Epithelial cell of proximal tubule (primary cell): ENCODE measurements around the gene IL19. TPM values are rescaled to one million over a fixed set of nuclear protein-coding genes. Genes with fewer than 3 reads are reported as not detected.

Experiments
- DNase-seq: peaks from one replicate; pipeline ENCODE4 v3.0.0-alpha.2; 2011; ENCODE audit warnings: low read depth
- H3K4me3 ChIP-seq: 2 replicates; pipeline ENCODE4 v1.5.1; 2011; ENCODE audit warnings: low read depth, mild to moderate bottlenecking, low read length
- total RNA-seq: library from RNA; depleted of rRNA; stranded (reverse); fragments of >200 nt; gene quantifications from 2 replicates; pipeline ENCODE4 v1.2.3, GENCODE V29; 2015
- TF ChIP-seq, protein P1 (sequence below): conservative IDR thresholded peaks from 2 replicates; pipeline ENCODE4 v1.5.1; 2012; ENCODE audit warnings: low read depth, mild to moderate bottlenecking, low read length

IL19 gene, protein sequence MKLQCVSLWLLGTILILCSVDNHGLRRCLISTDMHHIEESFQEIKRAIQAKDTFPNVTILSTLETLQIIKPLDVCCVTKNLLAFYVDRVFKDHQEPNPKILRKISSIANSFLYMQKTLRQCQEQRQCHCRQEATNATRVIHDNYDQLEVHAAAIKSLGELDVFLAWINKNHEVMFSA
- total RNA-seq: not detected in 2 replicates

DNA sequence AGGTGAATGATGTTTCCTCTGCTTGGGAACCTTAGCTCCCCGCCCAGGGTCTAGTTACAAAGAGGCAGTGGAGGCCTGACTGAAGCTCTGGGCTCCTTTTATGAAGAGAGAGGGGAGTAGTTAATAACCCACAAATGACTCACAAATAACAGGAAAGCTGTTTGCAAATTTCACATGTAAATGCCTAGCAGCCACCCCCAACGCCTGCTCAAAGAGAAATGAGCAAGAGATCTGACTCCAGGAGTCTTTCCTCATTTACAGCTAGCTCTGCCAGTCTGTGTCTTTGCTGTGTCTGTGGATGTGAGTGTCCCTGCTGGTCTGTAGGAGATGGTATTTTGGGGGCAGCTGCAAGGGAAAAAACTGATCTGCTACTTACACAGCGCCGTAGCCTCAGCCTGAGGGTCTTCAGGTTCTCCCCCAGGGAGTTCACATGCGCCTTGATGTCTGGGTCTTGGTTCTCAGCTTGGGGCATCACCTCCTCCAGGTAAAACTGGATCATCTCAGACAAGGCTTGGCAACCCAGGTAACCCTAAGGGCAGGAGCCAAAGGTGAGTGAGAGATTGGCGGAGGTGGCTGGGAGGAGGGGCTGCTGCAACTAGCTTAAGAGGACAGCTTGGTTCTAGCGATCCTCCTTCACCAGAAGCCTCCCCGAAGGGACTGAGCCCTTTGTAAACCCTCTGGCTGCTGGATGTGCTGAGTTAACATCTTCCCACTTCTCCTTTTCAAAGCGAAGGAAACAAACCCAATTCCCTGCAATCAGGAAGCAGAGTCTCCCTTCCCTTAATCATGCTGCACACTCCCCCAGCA lies at the start of gene IL19:
Gene IL19 (plus strand): TSS at position 243 of the 807 bp plus-strand sequence. CDS start 65,890 bp downstream, outside the sequence.
- DNase-seq: no peak
- TF ChIP-seq, protein P1, sequence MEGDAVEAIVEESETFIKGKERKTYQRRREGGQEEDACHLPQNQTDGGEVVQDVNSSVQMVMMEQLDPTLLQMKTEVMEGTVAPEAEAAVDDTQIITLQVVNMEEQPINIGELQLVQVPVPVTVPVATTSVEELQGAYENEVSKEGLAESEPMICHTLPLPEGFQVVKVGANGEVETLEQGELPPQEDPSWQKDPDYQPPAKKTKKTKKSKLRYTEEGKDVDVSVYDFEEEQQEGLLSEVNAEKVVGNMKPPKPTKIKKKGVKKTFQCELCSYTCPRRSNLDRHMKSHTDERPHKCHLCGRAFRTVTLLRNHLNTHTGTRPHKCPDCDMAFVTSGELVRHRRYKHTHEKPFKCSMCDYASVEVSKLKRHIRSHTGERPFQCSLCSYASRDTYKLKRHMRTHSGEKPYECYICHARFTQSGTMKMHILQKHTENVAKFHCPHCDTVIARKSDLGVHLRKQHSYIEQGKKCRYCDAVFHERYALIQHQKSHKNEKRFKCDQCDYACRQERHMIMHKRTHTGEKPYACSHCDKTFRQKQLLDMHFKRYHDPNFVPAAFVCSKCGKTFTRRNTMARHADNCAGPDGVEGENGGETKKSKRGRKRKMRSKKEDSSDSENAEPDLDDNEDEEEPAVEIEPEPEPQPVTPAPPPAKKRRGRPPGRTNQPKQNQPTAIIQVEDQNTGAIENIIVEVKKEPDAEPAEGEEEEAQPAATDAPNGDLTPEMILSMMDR: no peak
- H3K4me3 ChIP-seq: no peak within 1 kb of the TSS

DNA sequence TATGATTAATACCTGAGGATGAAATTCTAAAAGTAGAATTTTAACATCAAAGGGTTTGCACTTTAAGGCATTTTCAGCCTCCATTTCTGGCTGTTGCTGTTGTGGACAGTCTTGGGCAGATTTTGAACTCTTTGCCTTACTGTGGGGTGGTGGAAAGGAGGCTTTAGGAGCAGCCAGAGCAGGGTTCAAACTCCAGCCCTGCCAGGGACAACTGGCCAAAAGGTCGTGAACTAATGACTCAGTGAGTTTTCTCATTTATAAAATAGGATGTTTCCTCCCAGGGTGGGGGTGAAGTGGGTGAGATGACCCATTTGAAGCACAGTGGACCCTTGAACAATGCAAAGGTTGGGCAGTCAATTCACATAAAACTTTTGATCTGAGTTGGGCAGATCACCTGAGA lies 49.1 kb upstream of the IL19 start:
- no peak for DNase-seq
- TF ChIP-seq, protein P1: no peak
- no peak overlapping the region for H3K4me3 ChIP-seq

DNA sequence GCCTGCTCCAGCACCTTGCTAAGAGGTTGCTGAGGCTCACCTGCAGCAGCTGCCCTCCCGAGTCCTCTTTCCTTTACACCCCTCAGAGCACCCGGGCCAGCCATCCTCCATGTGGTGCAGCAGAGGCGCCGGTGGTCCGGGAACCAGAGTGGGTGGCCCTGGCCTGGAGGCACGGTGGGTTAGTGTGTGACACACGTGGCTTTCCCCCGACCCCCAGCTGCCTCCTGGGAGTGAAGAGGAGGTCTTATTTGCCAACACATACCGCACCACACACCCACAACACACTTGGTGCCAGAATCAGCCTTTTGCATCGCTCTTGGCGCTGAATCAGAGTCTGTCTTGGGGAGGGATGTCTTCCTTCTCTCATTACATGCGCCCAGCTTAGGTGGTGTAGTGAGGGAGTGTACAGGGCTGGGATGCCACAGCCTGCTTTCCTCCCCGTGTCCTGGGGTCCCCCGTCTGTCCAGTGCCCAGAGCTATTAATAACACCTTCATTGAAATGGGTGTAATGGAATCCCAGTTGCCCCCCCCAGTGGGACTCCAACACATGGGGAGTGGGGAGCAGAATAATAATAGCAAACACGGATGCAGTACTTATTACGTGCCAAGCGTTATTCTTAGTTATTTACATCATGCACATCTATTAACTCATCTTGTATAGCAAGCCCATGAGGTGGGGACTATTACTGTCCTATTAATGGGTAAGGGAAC lies 47.7 kb upstream of the IL19 start:
- TF ChIP-seq, protein P1: no peak
- no peak overlapping the region for H3K4me3 ChIP-seq
- DNase-seq: no peak

DNA sequence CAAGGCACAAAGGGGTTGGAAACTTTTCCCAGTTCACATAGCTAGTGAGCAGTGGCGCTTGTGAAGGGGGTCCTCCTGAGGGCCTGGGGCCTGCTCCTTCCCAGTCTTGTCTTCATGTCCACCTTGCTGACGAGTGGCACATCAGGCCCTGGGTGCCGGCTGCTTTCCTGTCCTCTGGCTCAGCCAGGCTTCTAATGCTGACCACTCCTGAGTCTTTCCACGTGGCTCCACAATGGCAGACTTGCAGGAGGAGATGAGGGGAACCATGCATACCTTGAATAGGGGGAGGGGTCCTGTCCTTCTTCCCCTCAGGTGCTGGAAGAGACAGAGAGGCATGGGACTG lies 47.1 kb upstream of the IL19 start:
- TF ChIP-seq, protein P1: no peak
- peak overlapping the region; percentile 22 for H3K4me3 ChIP-seq
- no peak for DNase-seq

DNA sequence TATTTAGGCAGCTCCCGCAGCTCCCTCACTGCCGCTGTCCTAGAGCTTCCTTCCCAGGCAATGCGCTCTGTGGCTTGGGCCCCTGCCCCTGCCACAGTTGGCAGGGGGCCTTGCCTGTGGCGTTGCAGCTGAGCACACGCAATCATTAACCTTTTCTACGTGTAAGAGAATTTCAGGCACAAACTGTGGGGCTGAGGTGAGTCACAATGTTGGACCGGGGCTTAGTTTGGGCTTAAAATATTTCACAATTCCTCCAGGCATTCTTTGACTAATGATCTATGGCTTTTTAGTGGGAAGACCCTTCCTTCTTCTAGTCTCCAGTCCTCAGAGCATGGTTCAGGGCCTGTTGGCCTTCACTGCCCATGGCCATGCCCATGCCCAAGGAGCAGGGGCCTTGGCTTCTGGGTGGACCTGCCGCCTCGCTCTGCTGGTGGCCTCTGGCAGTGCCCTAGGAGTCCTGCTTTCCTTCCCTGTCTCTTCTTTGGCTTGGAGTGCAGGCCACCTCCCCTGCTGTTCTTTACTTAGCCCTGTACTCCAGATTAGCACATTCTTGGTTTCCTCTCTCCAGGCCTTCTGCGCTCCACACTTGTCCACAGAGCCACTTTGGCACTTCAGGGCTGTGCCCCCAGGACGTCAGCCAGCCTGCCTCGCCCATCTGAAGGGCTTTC lies 46.6 kb upstream of the IL19 start:
- peak; percentile 89 for DNase-seq
- TF ChIP-seq, protein P1: peak; percentile 16
- H3K4me3 ChIP-seq: peak overlapping the region; percentile 22

DNA sequence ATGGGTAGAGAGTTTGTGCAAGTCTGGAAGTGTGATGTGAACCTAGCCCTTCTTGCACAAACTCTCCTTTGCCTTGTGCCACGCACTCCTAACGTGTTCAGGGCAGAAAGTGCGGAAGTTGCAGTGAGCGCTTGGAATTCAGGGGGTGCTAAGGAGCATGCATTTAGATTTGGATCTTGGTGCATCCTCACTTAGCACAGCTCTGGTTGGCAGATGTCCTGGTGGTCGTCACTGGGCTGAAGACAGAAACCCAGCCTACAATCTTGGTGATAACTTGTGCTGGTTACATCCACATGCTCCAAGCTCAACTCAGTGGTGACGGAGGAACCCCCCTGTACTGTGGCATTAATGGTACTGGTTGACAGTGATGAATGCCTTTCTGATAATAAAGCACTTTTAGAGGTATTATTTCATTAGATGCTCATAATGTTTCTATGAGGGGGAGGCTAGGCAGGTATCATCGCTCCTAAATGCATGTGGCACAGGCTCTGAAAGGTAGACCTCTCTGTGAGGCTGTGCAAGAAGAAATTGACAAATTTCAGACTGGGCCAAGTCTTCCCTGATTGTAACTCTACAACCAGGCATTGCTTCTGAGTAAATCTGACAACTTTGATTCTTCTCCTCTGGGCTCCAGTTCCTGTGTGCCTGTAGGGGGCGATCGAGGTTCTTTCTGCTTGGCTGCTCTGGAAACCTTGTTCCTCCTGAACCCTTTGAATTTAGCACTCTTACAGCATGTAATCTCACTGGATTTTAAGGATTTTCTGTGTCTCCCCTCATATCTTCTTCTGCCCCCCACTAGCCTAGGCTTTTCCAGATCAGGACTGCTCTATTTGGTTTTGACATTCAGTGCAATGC lies 45.2 kb upstream of the IL19 start:
- DNase-seq: no peak

More for the DNA sequence above, 45.2 kb upstream of the IL19 start:
- TF ChIP-seq, protein P1: peak; percentile 79
- no peak overlapping the region for H3K4me3 ChIP-seq
